ENCODE data around the gene RALGAPA2. TPM values are rescaled to one million over a fixed set of nuclear protein-coding genes. Genes with fewer than 3 reads are reported as not detected.
A peak's percentile ranks its signal among the peaks of the same experiment; 100 is the strongest.

RALGAPA2 gene
- total and polyA plus RNA-seq, 8 donors = 9.6 to 41.7 (median 24.5) TPM

- H3K4me1 ChIP-seq = no peaks in the 10 kb centered on the region
- no peak for TF ChIP-seq CTCF (IDR thresholded peaks at IDR 0.05)
- FAIRE-seq (no peak), ATAC-seq (no peak), DNase-seq (no peak)
- H3K36me3 ChIP-seq = no peaks in the 10 kb centered on the region
- no peak overlapping the region for H3K27ac ChIP-seq
- 89 to 91% methylated on average over 10 of the region's 10 CpGs for WGBS, 2 donors
- H3K4me3 ChIP-seq = no peak overlapping the region
- intact Hi-C loops (cut with DNase I) = no loop called here
- no peaks in the 10 kb centered on the region for H3K9me3 ChIP-seq
- H3K27me3 ChIP-seq = no peaks in the 10 kb centered on the region
These were observed 28.7 kb downstream of the RALGAPA2 start for GRCh38 chr20:20683481-20684321.

GRCh38 chr20:20683020-20683419 lies 29.4 kb downstream of the RALGAPA2 start:
- H3K27ac ChIP-seq = no peak overlapping the region
- FAIRE-seq (no peak), ATAC-seq (no peak), DNase-seq (no peak)
- H3K36me3 ChIP-seq = no peaks in the 10 kb centered on the region
- no peak overlapping the region for H3K4me3 ChIP-seq
- intact Hi-C loops (cut with DNase I) = no loop called here
- H3K27me3 ChIP-seq = no peaks in the 10 kb centered on the region
- no peaks in the 10 kb centered on the region for H3K9me3 ChIP-seq
- no peaks in the 10 kb centered on the region for H3K4me1 ChIP-seq
- no peak for TF ChIP-seq CTCF (IDR thresholded peaks at IDR 0.05)
- WGBS, 2 donors = 91 to 92% methylated on average over 9 of the region's 9 CpGs

- no peak for TF ChIP-seq CTCF (IDR thresholded peaks at IDR 0.05)
- peak in 1 of 4 donors; percentile 12 for ATAC-seq
- no peaks in the 10 kb centered on the region for H3K27me3 ChIP-seq
- H3K27ac ChIP-seq = no peak overlapping the region
- no peaks in the 10 kb centered on the region for H3K4me1 ChIP-seq
- no peak for DNase-seq
- H3K4me3 ChIP-seq = no peak overlapping the region
- FAIRE-seq = no peak
- intact Hi-C loops (cut with DNase I) = no loop called here
- no peaks in the 10 kb centered on the region for H3K9me3 ChIP-seq
- WGBS, 2 donors = 88% methylated on average over 7 of the region's 7 CpGs
- H3K36me3 ChIP-seq = peaks cover 0 to 5% (median 0%) of the 10 kb centered on the region in 3 donors
These were observed 31.4 kb downstream of the RALGAPA2 start for GRCh38 chr20:20680991-20681508.

- WGBS, 2 donors = 84 to 85% methylated on average over 3 of the region's 3 CpGs
These were observed 33.1 kb downstream of the RALGAPA2 start for GRCh38 chr20:20679316-20679715.

More at GRCh38 chr20:20679316-20679715, 33.1 kb downstream of the RALGAPA2 start:
- FAIRE-seq = no peak
- Histone ChIP-seq H3K36me3 (peaks cover 0 to 8% (median 0%) of the 10 kb centered on the region in 3 donors), H3K27me3 (no peaks in the 10 kb centered on the region), H3K27ac (no peak overlapping the region), H3K4me3 (no peak overlapping the region), H3K9me3 (no peaks in the 10 kb centered on the region), H3K4me1 (no peaks in the 10 kb centered on the region)
- no peak for DNase-seq
- intact Hi-C loops (cut with DNase I) = no loop called here
- no peak for TF ChIP-seq CTCF (IDR thresholded peaks at IDR 0.05)
- ATAC-seq = no peak

Measured in pancreas (tissue), 10 donors.